ENCODE data around the gene ANKRD36C.
"Not testable (repeated sequence)": the region's sequence is repeated elsewhere in the genome, so short reads cannot be mapped to it uniquely, and the experiment has no call there.

Gene ANKRD36C

DNA sequence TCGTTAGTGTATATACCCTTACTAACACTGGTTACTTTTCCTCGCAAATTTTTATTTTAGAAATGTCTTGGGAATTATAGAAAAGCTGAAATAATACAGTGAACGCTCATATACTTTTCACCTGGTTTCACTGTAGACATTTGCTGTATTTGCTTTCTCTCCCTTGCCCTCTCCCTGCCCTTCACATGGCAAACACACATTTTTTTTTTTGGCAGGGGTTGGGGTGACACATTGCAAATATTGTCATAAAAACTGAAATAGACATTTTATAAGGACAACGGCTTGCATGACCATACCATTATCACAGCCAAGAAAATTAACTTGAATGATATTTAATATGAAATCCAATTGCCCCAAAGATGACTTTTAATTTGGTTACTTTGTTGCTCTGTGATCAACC is 24.7 kb upstream of the ANKRD36C start:
- peaks cover 18% of the 10 kb centered on the region for H3K4me1 ChIP-seq
- H3K4me2 ChIP-seq, H3K4me3 ChIP-seq, H3K27me3 ChIP-seq, H3K27ac ChIP-seq, H3K9ac ChIP-seq, H4K20me1 ChIP-seq, H3K36me3 ChIP-seq, H3K9me3 ChIP-seq: not testable (repeated sequence)

DNA sequence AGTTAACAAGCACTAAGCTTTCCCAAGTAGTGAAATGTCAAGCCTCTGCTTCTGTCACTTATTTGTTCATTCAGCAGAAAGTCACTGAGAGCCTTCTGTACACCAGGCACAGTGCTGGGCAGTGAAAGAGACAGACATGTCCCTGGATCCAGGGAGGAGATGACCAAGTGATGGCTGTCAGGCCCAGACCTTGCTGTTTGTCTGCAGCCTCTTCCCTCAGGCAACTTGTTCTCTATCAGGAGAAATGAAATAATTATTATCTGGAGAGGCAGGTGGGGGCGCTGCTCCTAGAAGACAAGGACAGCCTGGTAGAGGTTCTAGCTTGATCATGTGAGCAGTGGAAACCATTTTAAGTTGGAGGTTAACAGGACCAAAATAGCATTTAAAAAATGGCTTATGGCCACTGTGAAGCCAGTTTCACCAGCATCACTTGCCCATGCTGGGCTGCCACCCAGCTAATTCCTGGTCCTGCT is 21.2 kb upstream of the ANKRD36C start:
- not testable (repeated sequence) for H3K36me3 ChIP-seq, H4K20me1 ChIP-seq, H3K9ac ChIP-seq, H3K9me3 ChIP-seq, H3K4me3 ChIP-seq, H3K4me2 ChIP-seq, H3K27ac ChIP-seq, H3K27me3 ChIP-seq
- H3K4me1 ChIP-seq = peaks cover 10% of the 10 kb centered on the region

DNA sequence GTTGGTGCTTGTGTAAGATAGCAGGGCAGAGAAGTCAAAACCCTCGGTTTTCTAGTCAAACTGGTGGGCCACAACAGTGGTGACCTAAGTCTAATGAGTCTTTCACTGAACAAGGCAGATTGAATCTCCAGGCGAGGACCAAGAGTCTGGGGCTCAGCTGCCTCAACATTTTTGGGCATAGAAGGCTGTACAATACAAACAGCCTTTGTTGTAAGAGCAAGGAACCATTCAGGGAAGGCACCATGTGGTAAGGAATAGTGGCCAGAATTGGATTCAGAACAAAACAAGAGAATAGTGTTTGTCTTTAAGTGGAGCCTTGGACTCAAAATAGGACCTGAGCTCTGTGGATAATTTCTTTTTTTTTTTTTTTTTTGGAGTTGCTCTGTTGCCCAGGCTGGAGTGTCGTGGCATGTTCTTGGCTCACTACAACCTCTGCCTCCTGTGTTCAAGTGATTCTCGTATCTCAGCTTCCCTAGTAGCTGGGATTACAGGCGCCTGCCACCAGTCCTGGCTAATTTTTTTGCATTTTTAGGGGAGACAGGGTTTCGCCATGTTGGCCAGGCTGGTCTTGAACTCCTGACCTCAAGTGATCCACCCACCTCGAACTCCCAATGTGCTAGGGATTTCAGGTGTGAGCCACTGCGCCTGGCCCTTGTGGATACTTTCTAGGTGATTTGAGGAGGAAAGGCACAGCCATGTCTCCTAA is 20.6 kb upstream of the ANKRD36C start:
- not testable (repeated sequence) for H3K27me3 ChIP-seq, H3K27ac ChIP-seq, H3K36me3 ChIP-seq, H3K4me3 ChIP-seq, H3K9ac ChIP-seq, H4K20me1 ChIP-seq, H3K4me2 ChIP-seq, H3K9me3 ChIP-seq
- peaks cover 10% of the 10 kb centered on the region for H3K4me1 ChIP-seq

DNA sequence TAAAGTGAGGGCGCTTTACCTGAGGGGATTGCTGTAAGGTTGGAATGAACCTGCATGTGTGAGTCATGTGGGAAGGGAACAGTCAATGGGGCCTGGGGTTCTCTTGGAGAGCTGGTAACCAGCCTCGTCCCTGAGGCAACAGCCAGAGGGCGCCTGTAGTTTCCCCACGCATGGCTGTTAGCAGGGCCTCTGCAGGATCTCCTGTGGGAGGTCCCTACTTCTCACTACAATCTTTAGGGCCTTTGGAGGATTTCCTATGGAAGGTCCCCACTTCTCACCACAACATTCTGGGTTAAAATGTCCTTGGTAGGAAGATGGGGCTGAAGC is 19.5 kb upstream of the ANKRD36C start:
- H3K4me3 ChIP-seq = 0 out of 2 replicates have a peak overlapping the region, but pooled peaks have one; percentile 31
- H4K20me1 ChIP-seq = not testable (repeated sequence)
- peak overlapping the region; percentile 62 for H3K4me2 ChIP-seq

DNA sequence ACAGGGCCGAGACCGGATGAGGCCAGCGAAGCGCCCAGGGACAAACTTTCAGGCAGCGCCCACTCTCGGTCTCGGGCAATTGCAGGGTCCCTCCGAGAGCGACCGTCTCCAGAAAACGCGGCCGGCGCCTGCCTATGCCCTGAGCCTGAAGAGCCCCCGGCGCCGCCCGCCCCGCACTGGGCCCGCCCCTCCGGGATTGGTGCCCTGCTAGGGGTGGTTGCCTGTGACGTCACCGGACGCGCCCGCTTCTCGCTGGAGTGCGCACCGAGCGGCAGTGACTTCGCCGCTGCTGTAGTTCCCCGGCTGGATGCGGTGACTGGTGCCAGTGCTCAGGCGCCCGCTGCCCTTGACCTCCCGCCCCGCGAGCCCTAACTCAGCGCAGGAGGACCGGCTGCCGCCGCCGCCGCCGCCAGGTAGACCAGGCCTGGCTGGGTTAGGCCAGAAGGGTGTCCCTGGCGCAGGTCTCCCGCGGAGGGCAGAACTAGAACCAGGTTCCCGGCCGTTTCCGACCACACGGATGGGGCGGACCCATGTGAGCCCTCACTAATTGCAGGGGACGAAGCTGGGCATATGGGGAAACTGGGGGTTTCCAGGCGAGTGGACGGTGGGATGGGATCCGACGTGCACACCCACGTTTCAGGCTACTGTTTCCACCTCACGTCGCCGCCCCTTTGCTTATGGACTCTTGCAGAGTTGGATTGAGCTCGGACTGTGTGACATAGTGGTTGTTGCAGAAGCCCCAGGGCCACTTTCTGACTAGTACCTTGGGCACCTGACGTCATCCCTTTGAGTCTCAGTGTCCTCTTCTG is 18.9 kb upstream of the ANKRD36C start:
- H3K27ac ChIP-seq = 0 out of 2 replicates have a peak overlapping the region, but pooled peaks have one; percentile 30
- not testable (repeated sequence) for H3K36me3 ChIP-seq, H3K27me3 ChIP-seq, H4K20me1 ChIP-seq, H3K9me3 ChIP-seq
- H3K4me2 ChIP-seq = peak overlapping the region; percentile 85
- H3K9ac ChIP-seq = peak overlapping the region; percentile 68
- H3K4me1 ChIP-seq = peaks cover 10% of the 10 kb centered on the region
- peak overlapping the region; percentile 66 for H3K4me3 ChIP-seq

More for the DNA sequence above, 19.5 kb upstream of the ANKRD36C start:
- H3K27me3 ChIP-seq, H3K9me3 ChIP-seq, H3K36me3 ChIP-seq, H3K27ac ChIP-seq, H3K9ac ChIP-seq: not testable (repeated sequence)
- peaks cover 10% of the 10 kb centered on the region for H3K4me1 ChIP-seq

DNA sequence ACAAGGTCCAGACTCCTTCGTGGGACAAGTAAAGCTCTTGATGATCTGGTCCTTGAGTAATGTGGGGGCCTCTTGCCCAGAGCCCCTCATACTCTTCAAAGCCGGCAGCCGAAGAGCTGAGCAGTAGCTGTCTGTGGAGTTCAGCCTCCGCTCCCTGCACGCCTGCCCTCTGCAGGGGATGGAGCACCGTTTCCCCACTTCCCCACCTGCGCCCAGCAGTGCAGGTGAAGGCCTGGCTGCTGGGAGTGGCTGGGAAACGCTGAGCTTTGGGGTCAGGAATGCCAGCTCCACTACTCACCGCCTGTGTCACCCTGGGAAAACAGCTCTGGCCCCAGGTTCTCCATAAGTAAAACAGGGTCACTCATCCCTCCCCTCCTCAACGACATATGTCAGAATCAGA is 18.2 kb upstream of the ANKRD36C start:
- H3K4me3 ChIP-seq = peak overlapping the region; percentile 66
- H3K9ac ChIP-seq = peak overlapping the region; percentile 68
- H4K20me1 ChIP-seq, H3K36me3 ChIP-seq, H3K9me3 ChIP-seq, H3K27me3 ChIP-seq: not testable (repeated sequence)
- 0 out of 2 replicates have a peak overlapping the region, but pooled peaks have one; percentile 30 for H3K27ac ChIP-seq
- H3K4me1 ChIP-seq = peaks cover 10% of the 10 kb centered on the region
- H3K4me2 ChIP-seq = peak overlapping the region; percentile 85

DNA sequence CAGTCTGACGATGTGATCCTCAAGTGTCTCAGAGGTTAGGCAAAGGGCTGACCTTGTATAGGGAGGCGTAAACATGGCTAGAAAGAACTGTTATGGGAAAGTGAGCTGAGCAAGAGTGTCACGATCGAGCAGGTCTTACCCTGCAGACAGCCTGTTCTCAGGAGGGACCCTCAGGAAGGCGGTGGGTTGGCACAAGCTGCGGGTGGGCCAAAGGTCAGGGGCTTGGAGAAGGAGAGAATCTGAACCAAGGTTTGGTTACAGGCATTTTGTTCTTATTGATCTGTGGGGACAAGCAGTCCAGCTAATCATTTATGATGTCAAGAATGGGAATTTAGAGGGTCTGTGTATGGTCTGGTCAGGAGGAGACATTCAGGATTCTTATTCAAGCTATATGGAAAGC is 16.4 kb upstream of the ANKRD36C start:
- not testable (repeated sequence) for H3K4me2 ChIP-seq, H3K9ac ChIP-seq, H3K27me3 ChIP-seq, H3K9me3 ChIP-seq, H3K4me3 ChIP-seq, H4K20me1 ChIP-seq, H3K27ac ChIP-seq, H3K36me3 ChIP-seq
- peaks cover 10% of the 10 kb centered on the region for H3K4me1 ChIP-seq

DNA sequence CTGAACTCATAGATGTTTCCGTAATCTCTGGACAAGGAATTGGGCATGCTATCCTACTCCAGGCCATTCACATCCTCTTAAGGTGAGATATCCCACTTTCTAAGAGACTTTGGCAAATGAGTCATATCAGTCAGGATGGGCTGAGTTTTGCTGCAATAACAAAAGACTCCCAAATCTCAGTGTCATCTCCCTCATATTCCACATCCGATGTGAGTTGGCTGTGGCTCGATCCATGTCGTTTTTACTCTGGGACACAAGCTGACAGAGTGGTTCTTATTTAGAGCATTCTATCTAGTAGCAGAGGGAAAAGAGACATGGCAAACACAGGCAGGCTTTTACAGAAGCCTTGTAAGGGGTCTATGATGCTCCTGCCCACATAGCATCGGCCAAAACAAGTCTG is 14.6 kb upstream of the ANKRD36C start:
- H4K20me1 ChIP-seq, H3K27me3 ChIP-seq, H3K4me3 ChIP-seq, H3K9me3 ChIP-seq, H3K27ac ChIP-seq, H3K4me2 ChIP-seq, H3K9ac ChIP-seq, H3K36me3 ChIP-seq: not testable (repeated sequence)
- peaks cover 10% of the 10 kb centered on the region for H3K4me1 ChIP-seq

DNA sequence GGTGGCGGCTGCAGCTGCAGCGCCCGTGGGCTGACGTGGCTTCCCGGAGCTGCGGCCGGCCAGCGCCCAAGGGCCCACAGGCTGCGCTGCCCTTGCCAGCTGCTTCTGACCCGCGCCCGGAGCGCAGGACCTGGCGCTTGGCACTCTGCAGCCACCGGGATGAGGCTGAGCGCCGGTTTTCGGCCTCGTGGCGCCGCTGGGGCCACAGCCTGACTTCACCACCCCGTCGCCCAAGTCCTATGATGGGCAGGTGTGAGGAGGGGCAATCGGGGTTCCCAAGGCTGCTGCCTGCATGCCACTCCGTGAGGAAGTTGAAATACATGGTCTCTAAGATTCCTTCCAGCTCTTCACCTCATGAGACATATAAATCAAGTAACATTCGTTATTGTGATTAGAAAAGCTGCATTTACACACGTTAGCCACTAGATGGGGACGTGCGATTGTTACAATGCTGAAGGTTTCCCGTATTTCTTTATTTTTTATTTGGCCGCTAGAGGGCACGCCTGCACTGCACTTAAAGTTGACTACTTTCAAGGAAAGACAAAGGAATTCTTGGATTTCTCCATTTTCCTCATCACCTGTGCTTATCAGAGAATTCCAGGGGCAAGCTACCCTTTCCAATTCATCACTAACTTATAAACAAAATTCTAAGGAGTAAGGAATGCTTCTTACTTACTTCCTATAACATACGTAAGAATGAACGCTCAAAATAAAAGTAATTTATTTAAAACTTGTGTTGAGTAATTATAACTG is 1.1 kb upstream of the ANKRD36C start:
- Histone ChIP-seq H3K4me2 (peak overlapping the region; percentile 92), H3K4me3 (peak overlapping the region; percentile 73), H3K9ac (peak overlapping the region; percentile 80), H3K27ac (peak overlapping the region; percentile 78)
- not testable (repeated sequence) for H3K27me3 ChIP-seq, H3K4me1 ChIP-seq, H4K20me1 ChIP-seq, H3K9me3 ChIP-seq, H3K36me3 ChIP-seq

DNA sequence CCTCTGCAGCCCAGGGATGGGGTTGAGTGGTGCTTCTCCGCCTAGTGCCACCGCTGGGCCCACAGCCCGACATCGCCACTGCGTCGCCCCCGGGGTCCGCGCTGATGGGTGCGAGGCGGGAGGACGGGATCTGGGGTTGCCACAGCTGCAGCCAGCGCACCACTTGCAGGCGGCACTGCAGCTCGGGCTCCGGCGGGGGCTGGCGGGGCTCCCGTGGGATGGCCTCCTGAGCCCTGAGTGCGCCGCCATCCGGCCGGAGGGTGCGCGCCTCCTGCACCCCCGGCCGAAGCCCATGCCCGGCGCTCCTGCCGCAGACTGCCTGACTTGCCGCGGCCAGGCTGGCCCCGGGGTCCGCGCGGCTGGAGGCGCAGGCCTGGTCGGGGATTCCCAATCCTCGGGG is 478 bp upstream of the ANKRD36C start:
- not testable (repeated sequence) for H3K4me1 ChIP-seq, H3K9me3 ChIP-seq, H3K27me3 ChIP-seq, H3K36me3 ChIP-seq, H4K20me1 ChIP-seq
- H3K4me2 ChIP-seq = peak overlapping the region; percentile 92
- peak overlapping the region; percentile 73 for H3K4me3 ChIP-seq
- H3K27ac ChIP-seq = peak overlapping the region; percentile 78
- H3K9ac ChIP-seq = peak overlapping the region; percentile 80

DNA sequence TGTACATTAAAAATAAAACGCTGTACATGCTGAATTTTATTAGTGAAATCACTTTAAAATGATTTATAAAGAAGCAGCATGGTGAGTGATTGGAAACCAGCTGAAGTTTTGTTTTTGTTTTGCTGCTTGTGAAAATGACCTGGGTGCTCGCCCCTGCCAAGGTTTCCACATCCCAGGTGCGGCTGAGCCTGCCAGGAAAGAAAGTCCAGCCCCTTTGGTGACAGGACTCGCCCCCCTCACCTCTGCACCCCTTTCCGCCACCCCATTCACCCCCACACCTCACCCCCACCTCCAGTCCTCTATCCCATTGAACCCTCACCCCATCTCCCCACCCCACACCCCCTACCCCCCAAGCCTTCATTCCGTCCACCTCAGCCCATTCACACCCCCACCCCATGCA is 740 bp downstream of the ANKRD36C start:
- Histone ChIP-seq H3K9ac (0 out of 2 replicates have a peak overlapping the region, but pooled peaks have one; percentile 57), H3K4me3 (peak overlapping the region; percentile 60), H3K4me2 (peak overlapping the region; percentile 56)
- H3K27ac ChIP-seq, H3K4me1 ChIP-seq, H3K9me3 ChIP-seq, H4K20me1 ChIP-seq, H3K27me3 ChIP-seq, H3K36me3 ChIP-seq: not testable (repeated sequence)

DNA sequence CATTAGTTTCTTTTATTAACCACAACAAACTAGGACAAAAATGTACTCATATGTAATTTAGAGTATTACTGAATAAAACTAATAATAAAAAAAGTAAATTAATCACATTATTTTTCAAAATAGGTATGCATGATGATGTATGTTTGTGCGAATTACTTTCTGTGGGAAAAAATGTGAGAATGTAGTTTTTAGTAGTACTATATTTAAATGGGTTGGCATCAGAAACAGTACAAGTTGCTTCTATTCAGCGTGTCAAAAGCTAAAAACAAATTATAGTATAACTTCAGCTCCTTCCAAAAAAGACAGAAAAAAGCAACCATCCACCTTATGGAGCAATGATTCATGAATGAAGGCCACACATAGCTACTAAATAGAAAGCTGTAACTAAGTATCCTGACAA is 40.0 kb downstream of the ANKRD36C start:
- H3K9me3 ChIP-seq, H3K4me3 ChIP-seq, H3K27me3 ChIP-seq, H4K20me1 ChIP-seq, H3K4me2 ChIP-seq, H3K27ac ChIP-seq, H3K4me1 ChIP-seq, H3K9ac ChIP-seq: not testable (repeated sequence)
- peaks cover 15% of the 10 kb centered on the region for H3K36me3 ChIP-seq

DNA sequence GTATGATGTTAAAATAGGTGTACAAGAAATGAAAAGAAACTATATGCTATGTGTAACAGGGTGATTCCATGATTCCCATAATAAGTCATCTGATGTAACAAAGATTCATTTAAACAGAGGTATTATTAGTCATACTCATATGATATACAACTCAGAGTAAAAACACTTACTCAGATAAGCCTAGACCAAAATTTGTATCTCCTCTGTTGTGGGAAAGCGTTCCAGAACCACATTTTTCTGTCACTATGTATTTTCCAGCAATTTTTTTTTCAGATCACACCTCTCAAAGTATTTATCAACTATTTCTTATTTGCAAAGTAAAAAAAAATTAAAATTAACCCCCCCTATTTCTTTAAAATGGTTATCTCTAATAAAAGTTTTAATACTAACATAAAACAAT is 43.6 kb downstream of the ANKRD36C start:
- H3K4me3 ChIP-seq, H3K27ac ChIP-seq, H3K27me3 ChIP-seq, H3K9me3 ChIP-seq, H3K4me2 ChIP-seq, H4K20me1 ChIP-seq, H3K9ac ChIP-seq, H3K4me1 ChIP-seq: not testable (repeated sequence)
- peaks cover 22% of the 10 kb centered on the region for H3K36me3 ChIP-seq

DNA sequence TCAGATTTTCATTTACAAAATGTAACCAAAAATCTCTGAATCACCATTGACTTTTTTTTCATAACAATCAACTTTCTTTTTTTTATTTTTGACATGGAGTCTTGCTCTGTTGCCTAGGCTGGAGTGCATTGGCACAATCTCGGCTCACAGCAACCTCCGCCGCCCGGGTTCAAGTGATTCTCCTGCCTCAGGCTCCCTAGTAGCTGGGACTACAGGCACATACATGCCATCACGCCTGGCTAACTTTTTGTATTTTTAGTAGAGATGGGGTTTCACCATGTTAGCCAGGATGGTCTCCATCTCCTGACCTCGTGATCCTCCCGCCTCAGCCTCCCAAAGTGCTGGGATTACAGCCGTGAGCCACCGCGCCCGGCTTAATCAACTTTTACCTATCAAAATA is 51.7 kb downstream of the ANKRD36C start:
- not testable (repeated sequence) for H3K4me2 ChIP-seq, H3K4me3 ChIP-seq, H3K27me3 ChIP-seq, H3K4me1 ChIP-seq, H4K20me1 ChIP-seq, H3K9ac ChIP-seq, H3K9me3 ChIP-seq, H3K27ac ChIP-seq
- peaks cover 19% of the 10 kb centered on the region for H3K36me3 ChIP-seq

Data from BLaER1 (cell line).